ENCODE measurements around the gene YRDC.

DNA sequence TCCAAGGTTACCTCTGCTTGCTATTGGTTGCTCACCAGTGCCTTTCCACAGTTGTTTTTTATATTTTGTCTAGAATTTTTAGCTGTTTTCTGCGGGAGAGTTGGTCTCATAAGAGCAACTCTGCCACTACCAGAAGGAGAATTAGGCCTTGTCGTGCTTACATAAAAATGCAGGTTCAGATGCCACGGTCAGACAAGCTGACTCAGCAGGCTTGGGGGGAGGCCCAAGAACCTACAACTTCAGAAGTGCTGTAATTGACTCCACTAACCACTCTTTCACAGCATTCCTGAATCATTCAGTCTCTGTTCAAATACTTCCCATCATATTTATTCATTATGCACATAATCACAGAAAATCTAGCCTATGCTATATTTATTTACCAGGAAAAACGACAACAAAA lies 23.1 kb upstream of the YRDC start:
- TF ChIP-seq, protein P1, sequence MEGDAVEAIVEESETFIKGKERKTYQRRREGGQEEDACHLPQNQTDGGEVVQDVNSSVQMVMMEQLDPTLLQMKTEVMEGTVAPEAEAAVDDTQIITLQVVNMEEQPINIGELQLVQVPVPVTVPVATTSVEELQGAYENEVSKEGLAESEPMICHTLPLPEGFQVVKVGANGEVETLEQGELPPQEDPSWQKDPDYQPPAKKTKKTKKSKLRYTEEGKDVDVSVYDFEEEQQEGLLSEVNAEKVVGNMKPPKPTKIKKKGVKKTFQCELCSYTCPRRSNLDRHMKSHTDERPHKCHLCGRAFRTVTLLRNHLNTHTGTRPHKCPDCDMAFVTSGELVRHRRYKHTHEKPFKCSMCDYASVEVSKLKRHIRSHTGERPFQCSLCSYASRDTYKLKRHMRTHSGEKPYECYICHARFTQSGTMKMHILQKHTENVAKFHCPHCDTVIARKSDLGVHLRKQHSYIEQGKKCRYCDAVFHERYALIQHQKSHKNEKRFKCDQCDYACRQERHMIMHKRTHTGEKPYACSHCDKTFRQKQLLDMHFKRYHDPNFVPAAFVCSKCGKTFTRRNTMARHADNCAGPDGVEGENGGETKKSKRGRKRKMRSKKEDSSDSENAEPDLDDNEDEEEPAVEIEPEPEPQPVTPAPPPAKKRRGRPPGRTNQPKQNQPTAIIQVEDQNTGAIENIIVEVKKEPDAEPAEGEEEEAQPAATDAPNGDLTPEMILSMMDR (IDR thresholded peaks at IDR 0.05; ENCODE audit: insufficient read depth, low read depth, low read length), result no peak
- no peak for TF ChIP-seq EZH2 (IDR thresholded peaks at IDR 0.05; ENCODE audit: insufficient read depth, low read length)

Measured in astrocyte (in vitro differentiated cells and primary cell).